RPMI8226 (cell line): ENCODE measurements around the gene RPS6KB2.

Experiments
- DNase-seq: peaks from one replicate; pipeline ENCODE4 v3.0.0-alpha.2; 2015

The RPS6KB2 gene

GRCh38 chr11:67429722-67430121 is 1.4 kb downstream of the RPS6KB2 start:
- no peak for DNase-seq

GRCh38 chr11:67431346-67432249 is 3.3 kb downstream of the RPS6KB2 start:
- no peak for DNase-seq

GRCh38 chr11:67432655-67433349 is 4.5 kb downstream of the RPS6KB2 start:
- DNase-seq = no peak

GRCh38 chr11:67433536-67434394 is 5.5 kb downstream of the RPS6KB2 start:
- DNase-seq = no peak

GRCh38 chr11:67434395-67434881 is 6.1 kb downstream of the RPS6KB2 start:
- no peak for DNase-seq

- DNase-seq = no peak
These were observed 6.9 kb downstream of the RPS6KB2 start for GRCh38 chr11:67435031-67435726.

- DNase-seq = no peak
These were observed 7.6 kb downstream of the RPS6KB2 start for GRCh38 chr11:67435727-67436458.

- DNase-seq = no peak
These were observed 8.3 kb downstream of the RPS6KB2 start for GRCh38 chr11:67436459-67437081.

- DNase-seq = no peak
These were observed 9.0 kb downstream of the RPS6KB2 start, which contains the start of gene PTPRCAP for GRCh38 chr11:67437082-67437808. PTPRCAP (minus strand) TSS chr11:67437682; CDS start chr11:67437619, 63 bp downstream.

GRCh38 chr11:67437809-67438157 is 9.5 kb downstream of the RPS6KB2 start:
- no peak for DNase-seq

- no peak for DNase-seq
These were observed 10.0 kb downstream of the RPS6KB2 start for GRCh38 chr11:67438158-67438902.

- peak; percentile 59 for DNase-seq
These were observed 11.3 kb downstream of the RPS6KB2 start for GRCh38 chr11:67439321-67440228.

- DNase-seq = no peak
These were observed 12.2 kb downstream of the RPS6KB2 start for GRCh38 chr11:67440229-67441097.

GRCh38 chr11:67441098-67441563 is 12.8 kb downstream of the RPS6KB2 start:
- DNase-seq = peak; percentile 46

GRCh38 chr11:67441731-67442351 is 13.5 kb downstream of the RPS6KB2 start:
- peak; percentile 46 for DNase-seq

GRCh38 chr11:67442504-67443404 is 14.5 kb downstream of the RPS6KB2 start:
- no peak for DNase-seq
